ENCODE data around the gene PRKCA. TPM values are rescaled to one million over a fixed set of nuclear protein-coding genes. Genes with fewer than 3 reads are reported as not detected.

The PRKCA gene
- total and polyA plus RNA-seq, 2 donors (not counting 3 experiments of a cell fraction or from before 2014, with no cell fraction given): 7.5 to 34.2 TPM

DNA sequence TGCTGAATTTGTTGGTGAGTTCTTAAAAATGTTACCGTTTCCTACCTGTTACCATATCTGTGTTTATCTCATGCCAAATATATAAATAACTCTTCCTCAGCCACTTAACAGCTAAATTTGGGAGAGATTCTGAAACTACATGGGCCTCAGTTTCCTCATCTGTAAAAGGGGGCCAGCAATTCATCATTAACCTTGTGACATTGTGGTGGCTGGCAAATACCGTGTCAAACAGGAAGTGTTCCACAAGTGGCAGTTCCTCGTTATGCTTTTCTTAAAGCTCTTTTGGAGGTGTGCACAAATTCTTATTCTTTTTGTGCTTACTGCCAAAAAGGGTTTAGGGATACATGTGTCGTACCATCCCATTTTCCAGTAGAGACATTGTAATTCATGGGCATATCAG is 312.1 kb downstream of the PRKCA start:
- TF ChIP-seq, protein P1, sequence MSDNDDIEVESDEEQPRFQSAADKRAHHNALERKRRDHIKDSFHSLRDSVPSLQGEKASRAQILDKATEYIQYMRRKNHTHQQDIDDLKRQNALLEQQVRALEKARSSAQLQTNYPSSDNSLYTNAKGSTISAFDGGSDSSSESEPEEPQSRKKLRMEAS (IDR thresholded peaks at IDR 0.05; ENCODE audit: insufficient read depth, insufficient read length): no peak
- no peak for TF ChIP-seq GATA2 (IDR thresholded peaks at IDR 0.05; ENCODE audit: insufficient read depth, insufficient read length, low read depth, low read length)
- TF ChIP-seq, protein P2, sequence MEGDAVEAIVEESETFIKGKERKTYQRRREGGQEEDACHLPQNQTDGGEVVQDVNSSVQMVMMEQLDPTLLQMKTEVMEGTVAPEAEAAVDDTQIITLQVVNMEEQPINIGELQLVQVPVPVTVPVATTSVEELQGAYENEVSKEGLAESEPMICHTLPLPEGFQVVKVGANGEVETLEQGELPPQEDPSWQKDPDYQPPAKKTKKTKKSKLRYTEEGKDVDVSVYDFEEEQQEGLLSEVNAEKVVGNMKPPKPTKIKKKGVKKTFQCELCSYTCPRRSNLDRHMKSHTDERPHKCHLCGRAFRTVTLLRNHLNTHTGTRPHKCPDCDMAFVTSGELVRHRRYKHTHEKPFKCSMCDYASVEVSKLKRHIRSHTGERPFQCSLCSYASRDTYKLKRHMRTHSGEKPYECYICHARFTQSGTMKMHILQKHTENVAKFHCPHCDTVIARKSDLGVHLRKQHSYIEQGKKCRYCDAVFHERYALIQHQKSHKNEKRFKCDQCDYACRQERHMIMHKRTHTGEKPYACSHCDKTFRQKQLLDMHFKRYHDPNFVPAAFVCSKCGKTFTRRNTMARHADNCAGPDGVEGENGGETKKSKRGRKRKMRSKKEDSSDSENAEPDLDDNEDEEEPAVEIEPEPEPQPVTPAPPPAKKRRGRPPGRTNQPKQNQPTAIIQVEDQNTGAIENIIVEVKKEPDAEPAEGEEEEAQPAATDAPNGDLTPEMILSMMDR (IDR thresholded peaks at IDR 0.05; ENCODE audit: extremely low read depth in 1 of 2, insufficient read depth in 1 of 2, low read depth in 1 of 2, low read length in 2 of 2): no peak
- TF ChIP-seq POLR2AphosphoS5 (IDR thresholded peaks at IDR 0.05; ENCODE audit: insufficient read depth, low read depth, low read length): no peak
- no peak for TF ChIP-seq JUN (IDR thresholded peaks at IDR 0.05; ENCODE audit: borderline replicate concordance, insufficient read depth, insufficient read length, low read depth)
- no peak for TF ChIP-seq FOS (IDR thresholded peaks at IDR 0.05; ENCODE audit: borderline replicate concordance, insufficient read depth, low read length)
- no peak for TF ChIP-seq EZH2 (IDR thresholded peaks at IDR 0.05; ENCODE audit: borderline replicate concordance, low read depth, low read length, severe bottlenecking)
- H2AFZ ChIP-seq (ENCODE audit: low read depth, low read length): no peak overlapping the region
- no peaks in the 10 kb centered on the region for H3K9me3 ChIP-seq (replicated peaks; ENCODE audit: control insufficient read depth, insufficient read depth, low read length)
- no peak overlapping the region for H3K9ac ChIP-seq (replicated peaks; ENCODE audit: extremely low read depth, insufficient read depth, low read length)
- H3K4me1 ChIP-seq (ENCODE audit: control insufficient read depth, extremely low read depth, insufficient read depth, low read length): peaks cover 5% of the 10 kb centered on the region
- no peak for DNase-seq (ENCODE audit: low read depth, low spot score)
- no peaks in the 10 kb centered on the region for H3K27me3 ChIP-seq (ENCODE audit: control insufficient read depth in 2 of 2, insufficient read depth in 2 of 2, low read length in 2 of 2)
- FAIRE-seq: no peak
- dilution Hi-C loops (cut with MboI; ENCODE audit: extremely low pct_ligation_motif_present, low sequenced_read_pairs) (no loop called here), intact Hi-C loops (cut with micrococcal nuclease) (no loop called here)
- no peak overlapping the region for H3K4me3 ChIP-seq (replicated peaks in 1 of 3; ENCODE audit: insufficient read depth in 1 of 3, low read depth in 1 of 3, low read length in 3 of 3)
- no peak overlapping the region for H3K27ac ChIP-seq (ENCODE audit: insufficient read depth, low read depth, low read length)
- H3K79me2 ChIP-seq (ENCODE audit: control insufficient read depth, insufficient read depth, low read length): no peaks in the 10 kb centered on the region
- no peaks in the 10 kb centered on the region for H4K20me1 ChIP-seq (replicated peaks; ENCODE audit: control insufficient read depth, extremely low read depth, insufficient read depth, low read length)
- H3K36me3 ChIP-seq (ENCODE audit: control insufficient read depth in 2 of 2, extremely low read depth in 1 of 2, insufficient read depth in 2 of 2, low read length in 2 of 2): no peaks in the 10 kb centered on the region
- POLR2A ChIA-PET: no interaction called here
- H3K4me2 ChIP-seq (ENCODE audit: insufficient read depth, low read length): no peak overlapping the region
- no TSS peak for BruUV-seq (replicated peaks)
- CTCF ChIA-PET: interaction anchor here (0.9 kb wide), 1 partner anchor 12 kb away, joined by 3 read pairs; no protein-coding TSS in a partner anchor
- H3K9me1 ChIP-seq (replicated peaks; ENCODE audit: control insufficient read depth, extremely low read depth, insufficient read depth, low read length): no peaks in the 10 kb centered on the region

Data from endothelial cell of umbilical vein (primary cell).